Stimulated activated CD4-positive, alpha-beta T cell treated with anti-CD3 and anti-CD28 coated beads, Interleukin-4, amount 100 ng/mL, for 24 hours (primary cell): ENCODE results near the gene SLC30A4.
"Not testable (repeated sequence)": the region's sequence is repeated elsewhere in the genome, so short reads cannot be mapped to it uniquely, and the experiment has no call there.

Experiments used
- DNase-seq: peaks from one replicate; pipeline ENCODE4 v3.0.0-alpha.2; 2020

SLC30A4 gene, protein sequence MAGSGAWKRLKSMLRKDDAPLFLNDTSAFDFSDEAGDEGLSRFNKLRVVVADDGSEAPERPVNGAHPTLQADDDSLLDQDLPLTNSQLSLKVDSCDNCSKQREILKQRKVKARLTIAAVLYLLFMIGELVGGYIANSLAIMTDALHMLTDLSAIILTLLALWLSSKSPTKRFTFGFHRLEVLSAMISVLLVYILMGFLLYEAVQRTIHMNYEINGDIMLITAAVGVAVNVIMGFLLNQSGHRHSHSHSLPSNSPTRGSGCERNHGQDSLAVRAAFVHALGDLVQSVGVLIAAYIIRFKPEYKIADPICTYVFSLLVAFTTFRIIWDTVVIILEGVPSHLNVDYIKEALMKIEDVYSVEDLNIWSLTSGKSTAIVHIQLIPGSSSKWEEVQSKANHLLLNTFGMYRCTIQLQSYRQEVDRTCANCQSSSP

DNA sequence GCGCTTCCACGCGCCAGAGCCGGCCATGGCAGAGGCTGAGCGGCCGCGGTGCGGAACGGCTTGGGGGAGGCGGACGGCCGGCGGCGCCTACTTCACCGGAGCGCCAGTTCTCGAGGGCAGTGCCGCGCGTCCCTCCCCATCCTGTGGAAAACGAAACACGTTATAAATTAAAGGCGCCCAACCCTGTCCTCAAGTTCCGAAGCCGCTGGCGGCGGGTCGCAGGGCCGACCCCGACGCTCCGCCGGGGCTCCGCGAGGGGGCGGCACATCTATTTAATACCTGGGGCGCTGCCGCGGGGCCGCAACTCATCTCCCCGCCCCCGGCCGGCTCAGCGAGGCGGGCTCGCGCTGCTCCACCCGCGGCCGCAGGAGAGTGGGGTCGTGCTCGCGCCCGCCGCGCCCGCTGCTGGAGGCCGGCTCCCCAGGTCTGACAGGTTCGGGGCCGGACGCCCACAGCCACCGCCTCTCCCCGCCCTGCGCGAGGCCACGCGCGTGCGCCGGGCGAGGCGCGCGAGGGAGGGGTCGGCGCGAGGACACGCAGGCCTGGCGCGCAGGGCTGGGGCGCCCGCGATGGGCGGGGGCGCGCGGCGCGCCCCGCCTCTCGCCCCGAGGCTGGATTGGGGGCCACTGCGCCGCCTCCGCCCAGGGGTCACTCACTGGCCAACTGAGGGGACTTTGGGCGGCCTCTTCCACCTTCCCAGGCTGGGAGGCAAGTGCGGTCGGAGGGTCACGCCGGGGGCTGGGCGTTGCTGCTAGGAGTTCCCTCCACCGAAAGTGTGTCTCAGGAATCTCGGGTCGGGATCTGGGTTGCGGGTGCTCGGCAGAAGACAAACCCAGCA lies at the start of gene SLC30A4:
SLC30A4 (minus strand) TSS at position 428 of the 838 bp plus-strand sequence; CDS start at position 27, 401 bp downstream.
- DNase-seq = peak; percentile 57

DNA sequence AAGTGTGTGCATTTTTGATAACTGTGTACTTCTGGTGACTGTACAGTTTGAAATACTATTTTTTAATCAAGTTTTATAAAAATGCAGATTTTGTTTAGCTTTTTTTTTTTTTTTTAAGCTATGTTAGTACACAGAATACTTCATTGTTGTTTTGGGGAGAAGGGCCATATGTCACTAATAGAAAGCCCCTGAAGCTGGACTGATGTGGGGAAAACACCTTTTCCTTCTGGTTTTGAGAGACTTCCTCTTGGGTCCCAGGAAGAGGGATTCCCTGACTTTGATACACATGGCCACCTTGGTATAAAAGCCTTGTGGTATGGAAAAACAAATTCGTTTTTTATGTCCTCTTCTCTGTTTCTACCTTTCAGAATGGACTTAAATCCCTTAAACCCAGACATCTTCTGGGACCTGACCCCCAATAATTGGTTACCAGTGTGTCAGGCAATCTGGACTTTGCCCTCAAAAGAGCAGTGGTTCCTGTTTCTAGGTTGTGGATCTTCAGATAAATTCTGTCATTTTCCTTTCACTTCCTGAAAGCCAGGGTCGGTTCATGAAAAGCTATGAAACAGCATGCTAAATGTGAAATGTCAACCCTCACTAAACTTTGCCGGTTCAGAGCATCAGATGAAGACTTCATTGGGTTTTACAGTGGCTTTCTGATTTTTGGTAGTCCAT lies 33.5 kb upstream of the SLC30A4 start:
- DNase-seq = no peak

DNA sequence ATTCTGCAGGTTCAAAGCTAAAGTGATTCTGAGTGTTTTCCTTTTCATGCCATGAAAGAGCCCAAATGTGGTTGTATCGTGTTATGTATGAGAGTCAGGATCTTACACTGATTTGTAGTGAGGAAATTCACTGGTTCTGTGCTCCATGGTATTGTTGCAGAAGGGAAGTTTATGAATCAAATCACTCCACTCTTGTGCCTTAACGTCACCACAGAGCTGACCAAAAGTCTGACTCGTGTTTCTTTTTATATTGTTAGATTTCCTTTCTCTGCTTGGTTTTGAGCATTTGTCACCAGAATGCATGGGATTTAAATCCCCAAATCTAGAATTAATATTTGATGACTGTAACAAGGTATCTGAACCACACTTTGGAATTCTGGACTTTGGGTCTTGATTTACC lies 29.1 kb upstream of the SLC30A4 start:
- no peak for DNase-seq

DNA sequence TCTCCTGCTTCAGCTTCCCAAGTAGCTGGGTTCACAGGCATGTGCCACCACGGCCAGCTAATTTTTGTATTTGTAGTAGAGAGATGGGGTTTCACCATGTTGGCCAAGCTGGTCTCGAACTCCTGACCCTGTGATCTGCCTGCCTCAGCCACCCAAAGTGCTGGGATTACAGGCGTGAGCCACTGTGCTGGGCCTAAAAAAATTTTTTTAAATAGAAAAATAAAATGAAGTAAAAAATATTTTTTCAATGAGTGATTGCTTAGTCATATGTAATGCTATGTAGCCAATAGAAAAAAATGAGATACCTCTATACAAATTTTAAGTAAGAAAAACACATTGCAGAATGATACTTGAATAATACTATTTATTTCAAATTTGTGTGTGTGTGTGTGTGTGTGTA lies 27.9 kb upstream of the SLC30A4 start:
- DNase-seq = no peak

DNA sequence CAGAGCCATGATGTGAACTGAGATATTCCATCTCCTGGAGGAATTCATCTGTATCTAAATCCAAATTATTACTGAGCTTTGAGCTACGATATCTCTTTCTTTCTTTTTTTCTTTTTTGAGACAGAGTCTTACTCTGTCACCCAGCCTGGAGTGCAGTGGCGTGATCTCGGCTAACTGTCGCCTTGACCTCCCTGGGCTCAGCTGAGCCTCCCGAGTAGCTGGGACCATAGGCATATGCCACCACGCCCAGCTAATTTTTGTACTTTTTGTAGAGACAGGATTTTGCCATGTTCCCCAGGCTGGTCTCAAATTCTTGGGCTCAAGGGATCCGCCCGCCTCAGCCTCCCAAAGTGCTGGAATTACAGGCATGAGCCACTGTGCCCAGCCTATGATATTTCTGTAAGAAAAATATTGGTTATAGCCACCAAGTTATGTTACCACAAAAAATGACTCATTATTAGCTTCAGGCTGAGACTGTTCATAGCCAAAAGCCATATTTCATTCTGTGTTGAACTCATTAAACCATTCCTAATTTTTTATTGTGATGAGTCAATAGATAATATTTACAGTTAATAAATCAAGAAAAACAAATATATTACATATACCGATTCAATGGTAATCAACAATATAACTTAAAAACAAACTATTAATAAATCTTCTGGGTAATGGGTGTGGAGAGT lies 27.1 kb upstream of the SLC30A4 start:
- DNase-seq = no peak

DNA sequence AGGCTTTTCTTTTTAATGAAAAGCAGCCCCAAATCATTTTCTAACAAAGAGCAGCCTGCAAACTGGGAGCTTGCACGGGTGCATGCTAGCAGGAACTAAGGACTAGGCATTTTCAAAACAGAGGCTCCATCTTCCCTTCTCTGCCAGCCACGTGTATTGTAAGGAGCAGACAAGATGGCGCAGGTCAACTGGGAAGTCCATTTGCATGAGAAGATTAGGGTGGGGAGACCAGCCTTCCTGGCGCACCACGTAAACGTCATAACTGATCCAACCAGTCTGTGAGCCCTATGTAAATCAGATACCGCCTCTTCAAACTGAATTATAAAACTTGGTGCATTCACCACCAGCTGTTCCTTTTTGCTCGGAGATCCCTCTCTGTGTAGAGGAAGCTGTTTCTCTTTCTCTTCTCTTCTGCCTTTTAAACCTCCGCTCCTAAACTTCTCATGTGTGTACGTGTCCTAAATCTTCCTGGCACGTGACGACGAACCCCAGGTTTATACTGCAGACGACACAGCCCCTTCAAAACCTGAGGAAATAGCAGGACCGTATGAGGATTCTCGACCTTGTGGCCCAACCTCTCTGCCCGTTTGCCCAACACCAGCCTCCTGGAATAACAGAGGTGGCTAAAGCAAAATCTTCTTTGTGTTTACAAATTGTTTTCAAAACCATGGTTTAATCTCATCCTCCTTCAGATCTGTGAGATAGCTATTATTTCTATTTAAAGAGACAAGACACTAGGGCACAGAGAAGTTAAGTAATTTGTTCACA lies 26.4 kb upstream of the SLC30A4 start:
- DNase-seq = no peak

DNA sequence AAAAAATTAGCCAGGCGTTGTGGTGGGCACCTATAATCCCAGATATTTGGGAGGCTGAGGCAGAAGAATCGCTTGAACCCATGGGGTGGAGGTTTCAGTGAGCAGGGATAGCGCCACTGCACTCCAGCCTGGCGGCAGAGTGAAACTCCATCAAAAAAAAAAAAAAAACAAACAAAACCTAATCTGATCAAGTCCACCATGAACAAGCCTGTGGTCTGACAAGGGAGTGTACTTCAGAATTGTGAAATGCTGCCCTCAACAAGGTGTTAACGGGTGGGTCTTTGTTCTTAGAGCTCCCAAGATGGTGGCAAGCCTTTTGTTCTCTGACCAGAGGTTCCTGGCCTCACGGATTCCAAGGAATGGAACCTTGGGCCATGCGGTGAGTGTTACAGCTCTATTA lies 24.2 kb upstream of the SLC30A4 start:
- DNase-seq = no peak

DNA sequence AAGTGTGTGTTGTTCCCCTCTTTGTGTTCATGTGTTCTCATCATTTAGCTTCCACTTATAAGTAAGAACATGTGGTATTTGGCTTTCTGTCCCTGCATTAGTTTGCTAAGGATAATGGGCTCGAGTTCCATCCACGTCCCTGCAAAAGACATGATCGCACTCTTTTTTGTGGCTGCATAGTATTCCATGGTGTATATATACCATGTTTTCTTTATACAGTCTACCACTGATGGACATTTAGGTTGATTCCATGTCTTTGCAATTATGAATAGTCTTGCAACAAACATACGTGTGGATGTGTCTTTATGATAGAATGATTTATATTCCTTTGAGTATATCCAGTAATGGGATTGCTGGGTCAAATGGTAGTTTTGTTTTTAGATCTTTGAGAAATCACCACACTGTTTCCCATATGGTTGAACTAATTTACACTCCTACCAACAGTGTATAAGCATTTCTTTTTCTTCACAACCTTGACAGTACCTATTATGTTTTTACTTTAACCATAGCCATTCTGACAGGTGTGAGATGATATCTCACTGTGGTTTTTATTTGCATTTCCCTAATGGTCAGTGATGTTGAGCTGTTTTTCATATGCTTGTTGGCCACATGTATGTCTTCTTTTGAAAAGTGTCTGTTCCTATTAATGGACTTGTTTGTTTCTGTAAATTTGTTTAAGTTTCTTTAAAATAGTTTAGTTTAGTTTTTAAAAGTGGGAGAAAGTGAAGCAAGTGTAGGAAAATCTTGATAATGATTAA lies 21.9 kb upstream of the SLC30A4 start:
- DNase-seq = no peak

DNA sequence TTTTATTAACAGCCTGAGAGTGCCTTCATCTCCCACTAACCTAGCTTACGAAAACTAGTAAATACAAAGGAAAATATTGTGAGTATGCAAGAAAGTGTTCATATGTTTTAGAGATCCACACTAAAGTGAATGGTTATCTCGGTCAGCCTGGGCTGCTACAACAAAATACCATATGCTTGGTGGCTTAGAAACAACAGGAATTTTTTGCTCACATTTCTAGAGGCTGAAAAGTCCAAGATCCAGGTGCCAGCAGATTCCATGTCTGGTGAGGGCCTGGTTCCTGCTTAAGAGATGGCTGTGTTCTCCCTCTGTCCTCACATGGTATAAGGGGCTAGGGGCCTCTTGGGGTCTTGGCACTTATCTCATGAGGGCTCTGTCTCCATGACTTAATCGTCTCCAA lies 20.5 kb upstream of the SLC30A4 start:
- DNase-seq = no peak

DNA sequence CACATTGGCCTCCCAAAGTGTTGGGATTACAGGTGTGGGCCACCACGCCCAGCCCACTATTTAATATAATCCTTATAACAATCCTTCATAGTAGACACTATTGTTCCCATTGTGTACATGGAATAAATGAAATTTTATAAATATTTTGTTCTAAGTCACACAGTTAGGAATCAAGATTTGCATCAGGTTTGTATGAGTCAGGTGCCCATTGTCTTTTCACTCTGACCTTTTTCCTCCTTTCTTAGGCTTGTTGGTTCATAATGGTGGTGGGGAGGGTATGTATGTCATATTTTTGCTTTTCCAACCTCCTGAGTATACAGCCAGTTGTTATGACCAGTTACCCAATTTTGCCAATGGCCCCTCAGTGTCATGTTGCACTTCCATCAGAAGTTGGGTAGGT lies 18.0 kb upstream of the SLC30A4 start:
- DNase-seq = no peak

DNA sequence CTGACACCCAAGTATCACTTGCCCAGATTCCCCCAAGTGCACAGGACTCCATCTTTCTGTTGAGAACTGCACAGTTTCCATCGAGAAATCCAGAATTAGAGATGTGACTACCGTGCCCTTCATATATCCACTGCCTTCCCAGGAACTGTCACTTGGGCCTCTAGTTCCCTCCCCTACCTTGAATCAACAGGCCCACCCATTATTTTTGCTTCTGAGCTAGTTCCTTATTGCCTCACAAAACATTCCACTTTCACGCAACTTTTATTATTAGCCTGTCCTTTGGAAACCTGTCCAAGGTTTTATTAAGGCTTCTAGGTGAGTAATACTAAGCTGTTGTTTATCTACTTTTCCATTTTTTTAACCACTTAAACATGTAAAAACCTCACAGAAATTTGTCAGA lies 17.1 kb upstream of the SLC30A4 start:
- no peak for DNase-seq

DNA sequence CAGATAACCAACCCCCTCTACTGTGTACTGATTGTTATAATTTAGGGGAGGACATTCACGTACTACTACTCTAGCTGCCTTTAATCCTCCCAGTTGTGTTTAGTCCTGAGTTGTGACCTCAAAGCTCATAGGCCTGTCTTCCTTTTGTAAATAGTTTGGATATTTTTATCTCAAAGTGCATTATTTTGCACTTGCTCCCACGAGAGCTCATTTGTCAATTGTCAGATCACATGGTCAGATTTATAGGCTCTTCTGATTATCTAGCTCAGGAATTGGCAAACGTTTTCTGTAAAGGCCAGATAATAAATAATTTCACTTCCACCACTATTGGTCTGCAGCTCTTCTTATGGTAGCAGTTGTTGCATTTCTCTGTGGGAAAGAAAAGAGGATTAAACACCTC lies 14.4 kb upstream of the SLC30A4 start:
- no peak for DNase-seq

DNA sequence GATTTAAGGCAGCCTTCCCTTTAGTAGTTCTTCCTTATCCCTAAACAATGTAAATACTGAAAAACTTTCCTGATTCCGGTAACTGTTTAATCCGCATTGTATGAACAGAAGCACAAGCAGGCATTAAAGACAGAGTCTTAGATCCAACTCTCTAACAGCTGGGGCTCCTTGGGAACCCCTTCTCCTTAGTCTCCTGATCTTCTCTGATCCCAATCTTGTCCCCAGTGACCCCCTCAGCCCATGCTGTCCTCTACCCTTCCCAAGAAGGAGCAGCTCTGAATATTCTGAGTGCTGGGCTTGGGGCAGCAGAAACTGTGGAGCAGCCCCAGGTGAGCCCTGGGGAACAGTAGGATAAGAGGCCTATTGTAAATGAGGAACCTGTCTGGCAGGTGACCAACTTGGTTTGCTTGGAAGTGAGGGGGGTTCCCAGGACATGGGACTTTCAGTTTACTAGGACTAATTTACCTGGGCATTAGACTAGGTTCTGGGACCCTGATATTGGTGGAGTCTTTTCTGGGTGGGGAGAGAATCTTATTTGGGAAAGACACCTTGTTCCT lies 13.0 kb upstream of the SLC30A4 start:
- DNase-seq = no peak

DNA sequence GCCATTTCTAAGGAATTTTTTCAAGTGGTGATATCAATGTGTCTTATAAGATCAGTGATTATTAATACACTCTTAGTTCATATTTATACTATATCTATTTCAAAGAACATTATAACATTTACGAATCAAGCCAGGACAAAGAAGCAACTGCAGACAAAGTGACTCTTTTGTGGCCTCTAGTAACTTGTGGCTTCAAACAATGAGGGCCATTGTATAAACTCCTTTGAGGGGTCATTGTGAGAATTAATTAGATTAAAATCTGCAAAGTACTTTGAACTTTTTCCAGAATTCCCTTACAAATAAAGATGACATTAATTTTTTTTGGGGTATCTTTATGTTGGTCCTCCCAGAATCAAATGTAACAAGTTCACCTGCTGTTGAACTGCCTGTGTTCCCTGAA lies 12.3 kb upstream of the SLC30A4 start:
- no peak for DNase-seq

DNA sequence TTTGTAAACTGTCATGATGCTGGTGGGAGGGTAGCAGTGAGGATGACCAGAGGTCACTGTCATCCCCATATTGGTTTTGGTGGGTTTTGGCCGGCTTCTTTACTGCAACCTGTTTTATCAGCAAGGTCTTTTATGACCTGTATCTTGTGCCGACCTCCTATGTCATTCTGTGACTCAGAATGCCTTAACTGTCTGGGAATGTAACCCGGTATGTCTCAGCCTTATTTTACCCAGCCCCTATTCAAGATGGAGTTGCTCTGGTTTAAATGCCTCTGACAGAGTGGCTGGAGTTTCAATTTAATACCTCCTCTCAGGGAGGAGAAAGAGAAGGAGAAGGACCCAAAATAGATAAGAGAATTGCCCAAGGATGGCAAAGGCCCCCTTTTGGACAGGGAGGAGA lies 10.3 kb upstream of the SLC30A4 start:
- DNase-seq = not testable (repeated sequence)

DNA sequence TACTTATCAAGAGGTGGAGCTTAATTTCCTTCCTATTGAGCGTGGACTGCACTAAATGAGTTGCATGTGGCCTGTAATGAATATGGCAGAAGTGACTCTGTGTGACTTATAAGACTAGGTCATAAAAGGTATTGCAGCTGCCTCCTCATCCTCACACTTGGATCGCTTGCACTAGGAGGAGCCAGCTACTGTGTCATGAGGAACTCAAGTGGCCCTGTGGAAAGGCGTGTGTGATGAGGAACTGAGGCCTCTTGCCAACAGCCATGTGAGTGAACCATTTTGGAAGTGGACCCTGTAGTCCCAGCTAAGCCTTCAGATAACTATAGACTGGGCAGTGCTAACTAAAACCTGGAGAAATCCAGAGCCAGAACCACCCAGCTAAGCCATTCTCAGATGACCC lies 7.1 kb upstream of the SLC30A4 start:
- DNase-seq = no peak

DNA sequence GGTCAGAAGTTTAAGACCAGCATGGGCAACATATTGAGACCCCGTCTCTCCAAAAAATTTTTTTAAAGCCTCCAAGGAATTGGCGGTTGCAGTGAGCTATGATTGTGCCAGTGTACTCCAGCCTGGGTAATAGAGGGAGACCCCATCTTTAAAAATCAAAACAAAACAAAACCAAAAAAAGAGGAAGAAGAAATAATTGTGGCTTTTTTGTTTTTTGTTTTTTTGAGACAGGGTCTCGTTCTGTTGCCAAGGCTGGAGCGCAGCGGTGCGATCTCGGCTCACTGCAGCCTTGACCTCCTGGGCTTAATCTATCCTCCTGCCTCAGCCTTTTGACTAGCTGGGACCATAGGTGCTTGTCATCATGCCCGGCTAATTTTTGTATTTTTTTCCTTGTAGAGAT lies 4.5 kb upstream of the SLC30A4 start:
- no peak for DNase-seq

DNA sequence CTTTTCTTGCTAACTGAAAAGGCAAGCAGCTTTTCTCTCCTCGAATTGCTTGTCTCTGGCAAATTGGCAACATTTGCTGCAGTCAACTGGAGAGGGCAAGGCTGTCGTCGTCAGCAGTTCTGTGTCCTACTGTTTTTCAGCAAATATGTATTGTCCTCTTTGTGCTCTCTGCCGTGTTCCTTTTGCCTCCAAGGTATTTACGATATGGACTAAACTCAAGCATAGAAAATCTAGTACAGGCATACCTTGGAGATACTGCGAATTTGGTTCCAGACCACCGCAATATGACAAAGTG lies 558 bp upstream of the SLC30A4 start:
- DNase-seq = no peak

DNA sequence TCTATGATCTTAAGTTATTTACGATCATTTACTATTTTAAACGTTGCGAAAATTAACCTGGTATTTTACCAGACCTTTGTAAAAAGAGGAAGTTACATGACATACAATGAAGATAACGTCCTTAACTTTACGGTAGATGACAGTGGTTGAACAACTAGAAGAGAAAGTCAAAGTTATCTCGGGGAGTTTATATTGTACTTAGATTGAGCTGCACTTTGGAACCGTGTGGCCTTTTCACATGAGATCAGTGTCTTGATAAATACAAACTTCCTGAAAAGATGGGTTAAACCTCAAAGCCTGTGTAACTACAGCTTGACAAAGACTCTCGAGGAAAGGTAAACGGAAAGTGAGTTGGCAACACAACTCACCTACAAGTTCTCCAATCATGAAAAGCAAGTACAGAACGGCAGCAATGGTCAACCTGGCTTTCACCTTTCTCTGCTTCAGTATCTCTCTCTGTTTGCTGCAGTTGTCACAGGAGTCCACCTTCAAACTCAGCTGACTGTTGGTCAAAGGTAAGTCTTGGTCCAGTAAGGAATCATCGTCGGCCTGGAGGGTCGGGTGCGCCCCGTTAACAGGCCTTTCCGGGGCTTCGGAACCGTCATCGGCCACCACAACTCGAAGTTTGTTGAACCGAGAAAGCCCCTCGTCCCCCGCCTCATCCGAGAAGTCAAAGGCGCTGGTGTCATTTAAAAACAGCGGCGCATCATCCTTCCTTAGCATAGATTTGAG lies 793 bp downstream of the SLC30A4 start:
- no peak for DNase-seq

DNA sequence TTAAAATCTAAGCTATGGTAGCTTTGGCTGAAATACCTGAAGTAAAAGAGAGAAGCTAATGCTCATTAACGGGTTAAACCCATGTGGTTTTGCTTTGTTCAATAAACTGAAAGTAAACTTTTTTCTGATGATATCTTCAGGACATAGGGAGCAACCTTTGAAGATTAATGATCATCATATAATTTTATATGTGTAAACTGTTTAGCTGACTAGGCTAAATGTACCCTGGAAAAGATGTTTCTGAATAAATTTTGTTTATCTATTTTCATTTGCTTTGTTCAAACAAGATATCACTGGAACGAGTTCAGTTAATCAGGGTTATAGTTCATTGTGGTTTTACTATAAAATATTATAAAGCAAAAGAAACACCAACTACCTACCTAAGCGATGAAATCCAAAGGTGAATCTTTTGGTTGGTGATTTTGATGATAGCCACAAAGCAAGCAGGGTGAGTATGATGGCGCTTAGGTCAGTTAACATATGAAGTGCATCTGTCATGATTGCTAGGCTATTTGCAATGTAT lies 11.7 kb downstream of the SLC30A4 start:
- no peak for DNase-seq
